Measurements from ENCODE around the gene PHLDB3.
"Not testable (repeated sequence)": the region's sequence is repeated elsewhere in the genome, so short reads cannot be mapped to it uniquely, and the experiment has no call there.

PHLDB3 gene

GRCh38 chr19:43524922-43525835, 20.6 kb upstream of the PHLDB3 start:
- no peak overlapping the region for H3K4me3 ChIP-seq
- no peak for DNase-seq (ENCODE audit: low read depth, low spot score)
- H3K9ac ChIP-seq (ENCODE audit: insufficient read length): no peak overlapping the region
- H3K27ac ChIP-seq: no peak overlapping the region
- TF ChIP-seq POLR2AphosphoS5 (IDR thresholded peaks at IDR 0.05; ENCODE audit: borderline replicate concordance, low read depth, low read length): no peak
- no peak for TF ChIP-seq EZH2 (IDR thresholded peaks at IDR 0.05)
- TF ChIP-seq FOXP2 (optimal IDR thresholded peaks at IDR 0.05; ENCODE audit: control extremely low read depth, extremely low read length, insufficient read depth): no peak
- no peaks in the 10 kb centered on the region for H3K9me3 ChIP-seq (ENCODE audit: low read depth, low read length)
- H3K36me3 ChIP-seq (ENCODE audit: insufficient read depth, low read length): no peaks in the 10 kb centered on the region

- DNase-seq (ENCODE audit: low read depth, low spot score); H3K9ac ChIP-seq (ENCODE audit: insufficient read length); H3K4me3 ChIP-seq; H3K9me3 ChIP-seq (ENCODE audit: low read depth, low read length); H3K27ac ChIP-seq; H3K36me3 ChIP-seq (ENCODE audit: insufficient read depth, low read length): not testable (repeated sequence)
These were observed 19.1 kb upstream of the PHLDB3 start for GRCh38 chr19:43523696-43524095.

GRCh38 chr19:43522929-43523328, 18.4 kb upstream of the PHLDB3 start:
- TF ChIP-seq POLR2AphosphoS5 (IDR thresholded peaks at IDR 0.05; ENCODE audit: borderline replicate concordance, low read depth, low read length): no peak
- Histone ChIP-seq H3K36me3 (ENCODE audit: insufficient read depth, low read length) (no peaks in the 10 kb centered on the region), H3K9ac (ENCODE audit: insufficient read length) (no peak overlapping the region), H3K9me3 (ENCODE audit: low read depth, low read length) (no peaks in the 10 kb centered on the region), H3K27ac (no peak overlapping the region), H3K4me3 (no peak overlapping the region)
- DNase-seq (ENCODE audit: low read depth, low spot score): no peak

GRCh38 chr19:43519436-43520088, 15.0 kb upstream of the PHLDB3 start:
- H3K9ac ChIP-seq (ENCODE audit: insufficient read length): no peak overlapping the region
- DNase-seq (ENCODE audit: low read depth, low spot score): peak; percentile 52
- no peaks in the 10 kb centered on the region for H3K36me3 ChIP-seq (ENCODE audit: insufficient read depth, low read length)

GRCh38 chr19:43518051-43518450, 13.5 kb upstream of the PHLDB3 start:
- no peak overlapping the region for H3K4me3 ChIP-seq
- no peak for DNase-seq (ENCODE audit: low read depth, low spot score)
- no peak overlapping the region for H3K27ac ChIP-seq
- TF ChIP-seq FOXP2 (optimal IDR thresholded peaks at IDR 0.05; ENCODE audit: control extremely low read depth, extremely low read length, insufficient read depth) (no peak), POLR2AphosphoS5 (IDR thresholded peaks at IDR 0.05; ENCODE audit: borderline replicate concordance, low read depth, low read length) (no peak), EZH2 (IDR thresholded peaks at IDR 0.05) (no peak)
- H3K9me3 ChIP-seq (ENCODE audit: low read depth, low read length): no peaks in the 10 kb centered on the region
- no peak overlapping the region for H3K9ac ChIP-seq (ENCODE audit: insufficient read length)
- H3K36me3 ChIP-seq (ENCODE audit: insufficient read depth, low read length): no peaks in the 10 kb centered on the region

More at GRCh38 chr19:43519436-43520088, 15.0 kb upstream of the PHLDB3 start:
- no peak for TF ChIP-seq EZH2 (IDR thresholded peaks at IDR 0.05)
- no peak for TF ChIP-seq FOXP2 (optimal IDR thresholded peaks at IDR 0.05; ENCODE audit: control extremely low read depth, extremely low read length, insufficient read depth)
- no peak for TF ChIP-seq POLR2AphosphoS5 (IDR thresholded peaks at IDR 0.05; ENCODE audit: borderline replicate concordance, low read depth, low read length)
- H3K9me3 ChIP-seq (ENCODE audit: low read depth, low read length): no peaks in the 10 kb centered on the region
- no peak overlapping the region for H3K27ac ChIP-seq
- no peak overlapping the region for H3K4me3 ChIP-seq

GRCh38 chr19:43512399-43512798, 7.9 kb upstream of the PHLDB3 start:
- H3K36me3 ChIP-seq (ENCODE audit: insufficient read depth, low read length); H3K4me3 ChIP-seq; H3K9me3 ChIP-seq (ENCODE audit: low read depth, low read length); DNase-seq (ENCODE audit: low read depth, low spot score); H3K27ac ChIP-seq; H3K9ac ChIP-seq (ENCODE audit: insufficient read length): not testable (repeated sequence)

GRCh38 chr19:43511324-43511723, 6.8 kb upstream of the PHLDB3 start:
- Histone ChIP-seq H3K9ac (ENCODE audit: insufficient read length) (no peak overlapping the region), H3K27ac (no peak overlapping the region), H3K4me3 (no peak overlapping the region), H3K9me3 (ENCODE audit: low read depth, low read length) (no peaks in the 10 kb centered on the region), H3K36me3 (ENCODE audit: insufficient read depth, low read length) (no peaks in the 10 kb centered on the region)
- no peak for DNase-seq (ENCODE audit: low read depth, low spot score)
- TF ChIP-seq FOXP2 (optimal IDR thresholded peaks at IDR 0.05; ENCODE audit: control extremely low read depth, extremely low read length, insufficient read depth) (no peak), EZH2 (IDR thresholded peaks at IDR 0.05) (no peak), POLR2AphosphoS5 (IDR thresholded peaks at IDR 0.05; ENCODE audit: borderline replicate concordance, low read depth, low read length) (no peak)

GRCh38 chr19:43510713-43511112, 6.2 kb upstream of the PHLDB3 start:
- H3K9ac ChIP-seq (ENCODE audit: insufficient read length): no peak overlapping the region
- H3K4me3 ChIP-seq: no peak overlapping the region
- no peak overlapping the region for H3K27ac ChIP-seq
- TF ChIP-seq POLR2AphosphoS5 (IDR thresholded peaks at IDR 0.05; ENCODE audit: borderline replicate concordance, low read depth, low read length) (no peak), FOXP2 (optimal IDR thresholded peaks at IDR 0.05; ENCODE audit: control extremely low read depth, extremely low read length, insufficient read depth) (no peak), EZH2 (IDR thresholded peaks at IDR 0.05) (no peak)
- no peaks in the 10 kb centered on the region for H3K9me3 ChIP-seq (ENCODE audit: low read depth, low read length)
- DNase-seq (ENCODE audit: low read depth, low spot score): no peak
- no peaks in the 10 kb centered on the region for H3K36me3 ChIP-seq (ENCODE audit: insufficient read depth, low read length)

GRCh38 chr19:43507880-43508279, 3.3 kb upstream of the PHLDB3 start:
- Histone ChIP-seq H3K4me3 (no peak overlapping the region), H3K36me3 (ENCODE audit: insufficient read depth, low read length) (no peaks in the 10 kb centered on the region), H3K27ac (no peak overlapping the region), H3K9ac (ENCODE audit: insufficient read length) (no peak overlapping the region), H3K9me3 (ENCODE audit: low read depth, low read length) (no peaks in the 10 kb centered on the region)
- no peak for DNase-seq (ENCODE audit: low read depth, low spot score)
- TF ChIP-seq FOXP2 (optimal IDR thresholded peaks at IDR 0.05; ENCODE audit: control extremely low read depth, extremely low read length, insufficient read depth) (no peak), EZH2 (IDR thresholded peaks at IDR 0.05) (no peak), POLR2AphosphoS5 (IDR thresholded peaks at IDR 0.05; ENCODE audit: borderline replicate concordance, low read depth, low read length) (no peak)

All from SK-N-MC (cell line).